NK-92 (cell line): Measurements from ENCODE around the gene NR3C2.
"Not testable (repeated sequence)": the region's sequence is repeated elsewhere in the genome, so short reads cannot be mapped to it uniquely, and the experiment has no call there.

Experiments
- DNase-seq: peaks from one replicate; lab custom pipeline; 2025; ENCODE audit not compliant: unreplicated experiment; lab: John Stamatoyannopoulos, UW

The NR3C2 gene

DNA sequence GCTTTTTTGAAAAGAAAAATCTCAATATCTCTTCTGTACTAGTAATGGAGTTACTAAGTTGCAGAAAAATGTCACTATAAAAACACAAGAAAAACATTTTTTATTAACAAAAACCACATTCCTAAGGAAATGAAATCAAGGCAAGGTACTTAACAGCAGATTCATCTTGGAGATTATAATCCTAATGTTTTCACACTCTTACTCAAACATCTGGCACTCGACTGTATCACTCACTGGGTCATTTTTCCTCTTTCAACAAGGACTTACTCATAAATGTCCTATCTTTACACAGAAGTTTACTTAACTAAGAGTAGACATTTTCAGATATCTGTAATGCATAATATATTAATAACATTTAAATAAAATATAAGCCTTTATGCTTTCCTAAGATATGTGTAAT, 216.6 kb downstream of the NR3C2 start:
- no peak for DNase-seq

DNA sequence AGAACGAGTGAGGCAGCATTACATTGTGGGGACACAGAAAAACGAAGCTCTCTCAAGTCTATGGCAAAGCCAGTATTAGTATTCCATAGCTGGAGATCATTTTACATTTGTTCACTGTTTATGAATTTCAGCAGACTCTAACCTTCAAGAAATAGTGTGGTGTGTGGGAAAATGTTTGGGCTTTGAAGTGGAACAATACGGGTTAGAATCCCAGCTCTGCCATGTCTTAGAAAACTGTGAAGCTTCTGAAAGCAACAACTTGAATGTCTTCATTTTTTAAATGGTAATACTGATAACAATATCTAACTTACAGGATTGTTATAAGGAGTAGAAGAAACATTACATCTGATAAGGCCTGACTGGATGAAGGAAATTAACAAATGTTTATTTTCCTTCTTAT, 217.7 kb downstream of the NR3C2 start:
- DNase-seq = no peak

DNA sequence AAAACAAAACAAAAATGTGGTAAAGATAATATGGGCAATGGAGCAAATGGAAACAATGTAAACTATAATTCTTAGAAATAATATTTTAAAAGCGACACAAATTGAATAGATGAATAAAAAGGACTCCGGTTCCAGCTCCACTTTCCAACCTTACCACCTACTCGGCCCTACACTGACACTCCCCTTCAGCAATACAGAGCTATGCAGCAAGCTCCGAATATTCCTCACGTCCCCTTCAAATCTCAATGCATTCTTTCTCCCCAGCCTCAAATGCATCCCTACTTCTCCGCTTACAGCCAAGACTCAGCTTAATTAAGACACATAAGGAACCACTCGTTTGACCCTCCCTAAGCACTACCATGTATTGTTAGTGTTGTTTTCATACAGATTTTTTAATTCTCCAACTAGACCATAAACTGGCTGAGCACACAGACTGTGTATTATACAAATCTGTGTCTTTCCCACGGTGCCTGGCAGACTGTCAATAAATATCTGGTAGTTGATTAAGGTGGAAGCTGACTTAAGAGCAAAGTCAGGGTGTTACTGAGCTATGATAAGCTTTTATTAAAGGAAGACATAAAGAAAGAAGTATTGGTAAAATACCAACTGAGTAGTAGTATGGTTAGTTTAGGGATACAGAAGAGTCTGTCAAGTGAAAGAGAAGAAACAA, 219.1 kb downstream of the NR3C2 start:
- no peak for DNase-seq

DNA sequence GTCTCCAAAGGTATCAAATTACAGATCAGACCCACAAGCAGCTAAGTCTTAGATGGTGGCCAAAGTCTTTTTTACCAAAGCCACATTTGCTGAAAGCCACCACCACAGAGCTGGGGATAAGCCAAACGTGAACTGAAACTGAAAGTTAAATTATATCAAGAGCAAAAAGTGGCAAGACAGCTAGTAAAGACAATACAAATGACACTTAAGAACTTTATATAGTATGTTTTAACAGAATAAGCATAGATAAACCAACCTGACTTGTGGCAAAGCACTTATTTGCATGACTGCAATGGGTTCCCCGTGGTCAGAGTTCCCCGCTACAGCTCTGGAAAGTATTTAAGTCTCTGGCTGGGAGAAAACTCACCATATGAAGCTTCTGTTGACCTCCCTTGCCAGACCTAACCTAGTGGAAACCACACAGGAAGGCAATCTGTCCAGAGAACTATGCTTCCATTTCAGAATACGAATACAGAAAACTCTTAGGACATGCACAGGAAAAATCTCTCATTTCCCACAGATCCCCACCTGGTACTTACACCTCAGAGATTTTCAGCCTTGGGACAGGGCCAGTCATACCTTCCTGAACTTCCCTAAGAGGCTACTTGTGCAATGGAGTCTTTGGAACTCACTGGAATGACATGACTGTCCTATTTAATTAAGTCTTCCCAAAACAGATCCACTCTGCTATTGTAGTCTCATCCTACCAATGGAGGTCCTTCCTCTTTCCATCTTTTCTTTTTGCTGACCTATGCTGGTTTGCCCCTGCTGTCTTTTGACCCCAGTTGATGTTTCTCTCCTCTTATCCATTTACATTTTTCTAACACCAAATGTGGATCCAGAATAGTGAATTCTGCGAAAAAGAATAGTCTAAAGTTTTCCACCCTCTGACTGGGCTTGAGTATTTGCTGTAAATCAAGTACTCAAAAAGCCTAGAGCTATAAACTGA, 225.1 kb downstream of the NR3C2 start:
- DNase-seq = no peak

DNA sequence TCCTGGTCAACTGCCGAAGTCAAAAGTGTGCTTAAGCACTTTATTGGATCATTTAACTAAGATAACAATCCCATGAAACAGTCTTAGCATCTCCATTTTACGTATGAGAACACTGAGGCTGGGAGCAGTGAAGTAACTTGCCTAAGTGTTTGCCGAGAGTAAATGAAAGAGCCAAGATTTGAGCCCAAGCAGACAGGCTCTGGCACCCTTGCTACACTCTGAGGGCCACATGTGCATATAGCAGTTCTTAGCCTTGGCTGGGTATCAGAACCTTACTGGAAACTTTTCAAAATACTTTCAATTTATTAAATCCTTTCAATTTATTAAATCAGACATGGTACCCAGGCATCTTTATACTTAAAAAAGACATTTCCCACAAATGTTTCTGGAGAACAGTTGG, 225.9 kb downstream of the NR3C2 start:
- DNase-seq = no peak

DNA sequence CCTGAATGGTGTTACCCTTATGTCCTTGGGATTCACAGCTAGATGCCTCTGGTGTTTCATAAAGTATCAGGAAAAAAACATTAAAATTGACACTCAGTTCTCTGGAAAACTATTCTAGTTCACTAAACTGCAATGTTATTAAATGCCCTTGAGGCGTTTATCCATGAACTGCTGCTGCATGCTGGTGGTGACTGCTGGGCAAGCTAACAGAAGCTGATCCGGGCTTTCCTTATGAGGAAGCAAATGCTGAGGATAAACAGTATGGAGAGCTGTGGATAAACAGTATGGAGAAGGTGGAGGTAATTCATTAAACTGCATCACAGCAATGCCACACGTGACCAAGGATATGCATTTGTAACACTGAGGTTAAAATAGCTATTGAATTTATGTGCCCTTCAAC, 227.0 kb downstream of the NR3C2 start:
- no peak for DNase-seq

DNA sequence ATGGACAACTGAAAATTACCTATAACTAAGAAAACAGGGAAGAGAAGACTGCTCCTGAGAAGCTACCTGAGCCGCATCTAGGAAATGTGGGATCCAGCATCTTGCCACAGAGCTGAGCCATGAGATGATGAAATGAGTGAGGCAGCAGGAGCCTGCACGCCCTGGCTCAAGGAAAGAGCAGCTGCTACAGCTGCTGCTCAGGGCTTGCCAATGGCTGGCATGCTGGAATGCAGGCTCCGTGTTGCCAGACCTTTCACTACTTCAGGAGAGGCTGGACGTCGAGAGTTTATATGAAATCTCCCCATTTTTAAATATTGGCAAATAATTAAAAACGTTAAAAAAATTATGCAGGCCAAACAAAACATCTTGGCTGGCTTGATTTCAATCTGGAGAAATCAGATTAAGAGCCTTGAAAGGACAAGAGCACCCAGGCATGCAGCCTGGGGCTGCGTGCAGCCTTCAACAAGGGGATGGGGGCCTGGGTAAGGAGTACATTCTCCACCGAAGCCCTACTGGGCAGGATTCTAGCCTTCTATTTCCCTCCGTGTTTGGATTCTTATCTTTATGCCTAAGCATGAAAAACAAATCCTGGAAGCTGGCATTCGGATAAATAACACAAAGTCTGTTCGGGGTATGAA, 227.6 kb downstream of the NR3C2 start:
- no peak for DNase-seq

DNA sequence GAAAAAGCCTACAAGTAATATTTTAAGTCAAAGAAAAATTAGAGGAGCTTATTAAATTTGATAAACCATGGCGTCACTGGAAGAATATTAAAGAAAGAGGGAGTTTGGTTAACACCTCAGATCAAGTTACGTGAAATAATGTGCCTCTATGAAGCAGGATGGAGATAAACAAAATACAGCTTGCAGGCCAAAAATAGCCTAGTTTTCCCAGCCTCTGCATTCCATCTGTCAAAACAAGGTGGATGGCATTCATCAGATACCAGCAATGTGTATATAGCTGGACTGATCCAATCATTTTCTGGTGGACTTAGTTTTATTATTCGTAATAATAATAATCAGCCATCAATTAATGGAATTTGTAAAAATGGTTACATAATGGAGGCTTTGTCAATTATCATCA, 230.7 kb downstream of the NR3C2 start:
- DNase-seq = no peak

DNA sequence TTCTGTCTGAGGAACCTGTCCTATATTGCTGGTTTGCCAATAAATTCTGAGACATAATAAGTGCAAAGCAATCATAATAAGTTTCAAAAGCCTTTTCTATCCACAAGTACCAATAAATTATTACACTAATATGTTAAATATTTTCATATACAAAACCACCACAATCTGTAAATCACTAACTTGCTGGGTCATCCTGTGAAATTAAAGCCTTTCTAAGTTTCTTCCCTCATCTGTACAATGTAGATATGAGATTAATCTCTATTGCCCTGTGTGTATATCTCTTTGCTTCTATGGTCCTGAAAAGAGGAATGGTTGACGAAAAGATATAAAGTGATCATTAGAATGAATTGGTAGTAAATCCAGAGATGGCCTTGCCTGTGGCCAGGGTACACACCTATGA, 231.6 kb downstream of the NR3C2 start:
- no peak for DNase-seq

DNA sequence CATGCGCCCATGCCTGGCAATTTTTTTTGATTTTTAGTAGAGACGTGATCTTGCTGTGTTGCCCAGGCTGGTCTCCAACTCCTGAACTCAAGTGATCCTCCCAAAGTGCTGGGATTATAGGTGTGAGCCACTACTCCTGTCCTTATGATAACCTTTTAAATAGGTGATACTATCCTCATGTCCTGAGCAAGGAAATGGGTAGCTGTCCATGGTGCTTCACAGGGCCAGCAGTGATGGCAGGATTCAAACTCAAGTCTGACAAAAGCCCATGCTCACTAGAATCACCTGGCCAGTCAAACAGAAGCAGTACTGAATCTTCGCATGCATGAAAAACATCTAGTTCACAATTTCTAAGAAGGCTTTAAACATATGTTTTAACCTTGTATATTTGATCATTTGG, 235.1 kb downstream of the NR3C2 start:
- DNase-seq = no peak

DNA sequence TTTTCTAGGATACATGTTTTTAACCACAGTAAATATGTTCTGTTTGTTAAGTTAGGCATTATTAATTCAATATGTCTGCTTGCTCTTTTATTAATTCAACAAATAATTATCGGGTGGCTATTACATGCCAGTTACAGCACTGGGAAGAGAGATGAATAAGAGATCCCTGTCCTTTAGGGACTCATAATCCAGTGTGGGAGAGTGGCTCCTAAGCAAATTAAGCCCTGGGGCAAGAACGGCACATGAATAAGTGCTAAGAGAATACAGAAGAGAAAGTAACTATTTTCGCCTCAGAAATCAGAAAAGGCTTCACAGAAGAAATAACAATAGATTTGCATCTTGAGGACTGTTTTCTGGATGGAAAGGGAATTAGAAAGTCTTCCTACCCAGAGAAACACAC, 236.7 kb downstream of the NR3C2 start:
- no peak for DNase-seq

DNA sequence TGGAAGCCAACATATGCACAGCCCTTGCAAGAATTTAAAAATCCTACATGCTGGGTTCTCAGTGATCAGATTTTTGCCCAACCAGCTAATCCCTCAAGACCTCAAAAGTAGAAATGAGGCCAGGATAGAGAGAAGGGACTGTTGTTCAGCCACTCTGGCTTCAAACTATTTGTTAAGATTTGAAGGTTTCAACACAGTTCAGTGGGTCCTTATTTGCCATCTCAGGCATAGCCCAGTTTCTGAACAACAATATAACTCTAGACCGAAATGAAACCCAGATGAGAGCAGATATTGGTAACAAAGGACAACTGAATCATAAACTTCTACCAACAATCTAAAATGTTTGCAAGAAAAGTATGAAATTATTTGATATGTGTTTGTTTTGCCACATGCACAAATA, 237.3 kb downstream of the NR3C2 start:
- no peak for DNase-seq

DNA sequence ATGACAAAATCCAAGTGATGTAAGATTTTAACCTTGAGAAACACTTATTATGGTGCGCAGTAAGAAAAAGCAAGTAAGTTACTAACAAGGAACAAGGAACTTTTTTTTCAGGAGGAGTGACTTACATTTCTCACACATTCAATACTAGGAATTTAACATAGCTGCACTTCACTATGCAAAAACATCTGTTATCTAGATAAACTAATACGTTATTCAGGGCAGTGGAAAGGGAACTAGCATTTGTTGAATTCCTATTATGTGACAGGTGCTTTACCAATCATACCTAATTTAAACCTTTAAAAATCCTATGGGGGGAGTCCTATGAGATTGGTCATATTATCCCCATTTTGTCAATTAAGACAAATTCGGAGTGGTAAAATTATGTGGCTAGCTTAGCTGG, 238.0 kb downstream of the NR3C2 start:
- DNase-seq = no peak

DNA sequence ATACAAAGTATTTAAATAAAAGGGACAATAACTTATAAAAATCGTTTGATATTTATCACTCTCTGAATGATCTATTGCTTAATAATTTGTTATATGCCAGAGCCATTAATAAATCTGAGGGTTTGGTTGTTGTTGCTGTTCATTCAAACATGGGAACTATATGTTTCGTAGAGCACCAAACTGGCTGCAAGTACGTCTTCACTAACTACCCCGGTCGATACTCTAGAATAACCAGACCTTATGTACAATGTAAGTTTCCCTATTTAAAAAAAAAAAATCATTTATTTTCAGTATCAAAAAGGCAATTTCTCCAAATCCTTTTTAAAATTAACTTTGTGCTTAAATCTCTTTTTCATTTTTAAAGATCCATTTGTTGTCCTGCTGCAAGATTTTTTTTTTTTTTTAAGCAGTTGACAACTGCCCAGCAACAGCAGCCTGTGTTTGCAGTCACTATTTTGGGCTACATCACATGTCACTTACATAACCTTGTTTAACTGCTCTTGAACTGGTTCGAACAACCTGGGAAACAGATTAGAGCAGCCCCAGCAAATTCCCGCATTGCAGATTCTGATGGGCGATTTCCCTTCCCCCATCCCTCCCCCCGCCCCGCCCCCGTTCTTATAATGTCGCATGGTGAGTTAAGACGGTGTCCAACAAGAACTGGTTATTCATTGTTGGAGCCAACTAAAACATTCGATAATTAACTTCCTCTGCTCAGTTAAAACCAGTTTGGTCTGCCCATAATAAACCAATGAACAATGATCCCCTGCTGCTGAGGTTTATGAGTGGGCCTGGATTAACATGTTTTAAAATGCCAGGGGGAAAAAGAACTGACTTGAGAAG, 238.9 kb downstream of the NR3C2 start:
- no peak for DNase-seq

DNA sequence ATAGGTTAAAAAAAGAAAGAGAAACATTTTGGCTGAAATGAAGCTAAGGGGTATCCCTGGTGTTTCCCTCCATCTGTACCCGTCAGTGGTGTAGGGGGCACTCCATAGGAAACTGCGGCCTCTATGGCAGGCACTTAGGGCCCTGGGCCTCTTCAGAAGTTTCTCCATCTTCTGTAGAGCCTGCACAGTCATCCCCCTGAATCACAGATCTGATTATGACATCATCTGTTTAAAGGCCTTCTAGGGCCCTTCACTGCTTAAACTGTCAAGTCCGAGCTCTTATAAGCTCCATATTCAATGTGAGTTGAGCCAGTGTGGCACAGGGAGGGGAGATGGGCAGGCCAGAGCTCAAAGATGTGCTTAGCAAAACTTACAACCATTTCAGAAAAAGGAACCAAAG, 241.3 kb downstream of the NR3C2 start:
- DNase-seq = no peak

DNA sequence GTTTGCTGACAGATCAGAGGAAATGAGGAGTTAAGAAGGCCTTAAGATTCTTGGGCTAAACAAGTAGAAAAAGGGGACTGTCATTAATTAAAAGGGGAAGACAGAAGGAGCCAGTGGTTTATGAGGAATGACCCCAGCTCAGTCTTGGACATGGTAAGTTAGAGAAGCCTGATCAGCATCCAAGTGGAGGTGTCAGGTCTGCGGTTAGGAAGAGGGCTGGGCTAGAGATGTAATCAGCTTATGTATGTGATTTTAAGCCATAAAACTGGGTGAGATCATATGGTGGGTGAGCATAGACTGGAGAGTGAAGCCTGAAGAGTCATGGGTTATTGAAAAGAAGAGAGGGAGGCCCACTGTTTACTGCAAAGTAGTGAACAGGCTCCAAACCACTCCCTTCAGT, 246.1 kb downstream of the NR3C2 start:
- DNase-seq = no peak

DNA sequence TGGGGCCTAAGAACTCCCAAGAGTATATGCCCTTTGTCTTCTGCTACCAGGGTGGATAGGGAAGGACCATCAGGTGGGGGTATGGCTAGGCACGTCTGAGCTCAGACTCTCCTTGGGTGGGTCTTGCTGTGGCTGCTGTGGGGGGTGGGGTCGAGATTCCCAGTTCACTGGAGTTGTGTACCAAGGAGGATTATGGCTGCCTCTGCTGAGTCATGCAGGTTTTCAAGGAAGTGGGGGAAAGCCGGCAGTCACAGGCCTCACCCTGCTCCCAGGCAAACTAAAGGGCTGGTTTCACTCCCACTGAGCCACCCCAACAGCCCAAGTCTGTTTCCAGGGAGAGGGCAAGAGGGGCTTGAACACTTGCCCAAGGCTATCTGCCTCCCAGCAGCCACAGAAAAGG, 249.7 kb downstream of the NR3C2 start:
- DNase-seq = no peak

DNA sequence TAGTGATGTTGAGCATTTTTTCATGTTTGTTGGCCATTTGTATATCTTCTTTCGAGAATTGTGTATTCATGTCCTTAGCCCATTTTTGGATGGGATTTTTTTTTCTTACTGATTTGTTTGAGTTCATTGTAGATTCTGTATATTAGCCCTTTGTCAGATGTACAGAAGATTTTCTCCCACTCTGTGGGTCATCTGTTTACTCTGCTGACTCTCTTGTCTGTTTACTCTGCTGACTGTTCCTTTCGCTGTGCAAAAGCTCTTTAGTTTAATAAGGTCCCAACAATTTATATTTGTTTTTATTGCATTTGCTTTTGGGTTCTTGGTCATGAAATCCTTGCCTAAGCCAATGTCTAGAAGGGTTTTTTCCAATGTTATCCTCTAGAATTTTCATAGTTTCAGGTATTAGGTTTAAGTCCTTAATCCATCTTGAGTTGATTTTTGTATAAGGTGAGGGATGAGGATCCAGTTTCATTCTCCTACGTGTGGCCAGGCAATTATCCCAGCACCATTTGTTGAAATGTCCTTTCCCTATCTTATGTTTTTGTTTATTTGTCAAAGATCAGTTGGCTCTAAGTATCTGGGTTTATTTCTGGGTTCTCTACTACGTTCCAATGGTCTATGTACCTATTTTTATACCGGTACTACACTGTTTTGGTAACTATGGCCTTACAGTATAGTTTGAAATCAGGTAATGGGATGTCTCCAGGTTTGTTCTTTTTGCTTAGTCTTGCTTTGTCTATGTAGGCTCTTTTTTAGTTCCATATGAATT, 254.6 kb downstream of the NR3C2 start:
- DNase-seq = not testable (repeated sequence)

DNA sequence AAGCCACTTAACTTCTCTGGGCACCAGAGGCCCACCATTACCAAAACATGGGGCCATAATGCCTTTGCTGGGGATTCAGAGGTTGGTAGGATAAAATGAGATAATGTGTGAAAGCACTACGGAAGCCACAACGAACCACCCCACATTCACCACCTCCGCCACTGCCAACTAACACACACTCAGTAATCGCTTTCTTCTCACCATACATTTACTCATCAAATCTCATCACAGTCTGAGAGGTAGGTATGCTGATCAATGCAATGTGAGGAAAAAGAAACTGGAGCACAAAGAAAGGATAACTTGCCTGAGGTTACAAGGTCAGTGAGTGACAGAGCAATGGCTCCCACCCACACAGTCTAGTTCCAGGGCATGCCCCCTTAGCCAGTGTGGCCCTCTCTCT, 257.3 kb downstream of the NR3C2 start:
- DNase-seq = no peak

DNA sequence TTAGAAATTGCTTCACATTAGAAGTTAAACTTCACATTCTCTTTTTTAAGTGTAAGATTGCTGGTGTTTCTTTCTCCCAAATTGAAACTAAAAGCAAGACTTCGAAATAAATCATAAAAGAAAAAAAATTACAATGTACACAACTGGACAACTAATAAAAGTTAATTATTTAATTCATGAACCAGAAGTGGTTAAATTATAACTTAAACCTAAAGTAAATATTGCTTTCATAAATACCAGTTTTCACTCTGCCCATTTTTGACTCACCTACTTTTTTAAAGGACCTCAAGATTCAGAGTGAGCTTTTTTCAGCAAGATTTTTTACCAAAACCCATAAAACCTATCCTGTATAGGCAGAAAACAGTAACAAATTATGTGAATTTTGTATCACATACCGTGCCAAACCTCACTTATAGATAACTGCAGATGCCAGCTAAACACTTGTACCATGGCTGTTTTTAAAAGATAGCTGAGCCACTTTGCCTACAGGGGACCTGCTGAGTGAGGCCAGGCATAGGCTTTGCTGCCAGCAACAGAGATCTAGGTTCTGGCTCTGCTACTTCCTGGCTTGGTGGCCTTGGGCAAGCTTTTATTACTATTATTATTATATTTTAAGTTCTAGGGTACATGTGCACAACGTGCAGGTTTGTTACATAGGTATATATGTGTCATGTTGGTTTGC, 259.8 kb downstream of the NR3C2 start:
- no peak for DNase-seq
